GM19372 (cell line): ENCODE measurements around the gene SLC26A6.

Experiments
- ATAC-seq: cut with Tn5 transposase; IDR thresholded peaks from one replicate; pipeline ENCODE4 v1.9.1; 2021; ENCODE audit warnings: mild to moderate bottlenecking, low read depth, moderate library complexity; ENCODE audit not compliant: unreplicated experiment

Gene SLC26A6

GRCh38 chr3:48635222-48636021 lies at the start of gene SLC26A6:
SLC26A6 (minus strand) TSS chr3:48635461; CDS start chr3:48635393, 68 bp downstream.
- ATAC-seq, result peak; percentile 88

GRCh38 chr3:48684480-48685143 lies 49.4 kb upstream of the SLC26A6 start:
- no peak for ATAC-seq

GRCh38 chr3:48684054-48684349 lies 48.7 kb upstream of the SLC26A6 start:
- ATAC-seq, result no peak

GRCh38 chr3:48682786-48683185 lies 47.5 kb upstream of the SLC26A6 start:
- ATAC-seq, result no peak

- no peak for ATAC-seq
Observed at GRCh38 chr3:48681974-48682610, 46.8 kb upstream of the SLC26A6 start.

- no peak for ATAC-seq
Observed at GRCh38 chr3:48681541-48681880, 46.2 kb upstream of the SLC26A6 start.

GRCh38 chr3:48680811-48681540 lies 45.7 kb upstream of the SLC26A6 start:
- ATAC-seq, result no peak

- no peak for ATAC-seq
Observed at GRCh38 chr3:48679411-48680391, 44.4 kb upstream of the SLC26A6 start.

GRCh38 chr3:48678566-48679380 lies 43.5 kb upstream of the SLC26A6 start:
- no peak for ATAC-seq

GRCh38 chr3:48678056-48678455 lies 42.8 kb upstream of the SLC26A6 start:
- ATAC-seq, result no peak

- ATAC-seq, result no peak
Observed at GRCh38 chr3:48674505-48674904, 39.2 kb upstream of the SLC26A6 start.

GRCh38 chr3:48672522-48672921 lies 37.3 kb upstream of the SLC26A6 start:
- ATAC-seq, result no peak

- ATAC-seq, result no peak
Observed at GRCh38 chr3:48664929-48665328, 29.7 kb upstream of the SLC26A6 start.

GRCh38 chr3:48664313-48664644 lies 29.0 kb upstream of the SLC26A6 start:
- no peak for ATAC-seq

GRCh38 chr3:48663489-48664312 lies 28.4 kb upstream of the SLC26A6 start:
- peak; percentile 89 for ATAC-seq

GRCh38 chr3:48662753-48663488 lies 27.7 kb upstream of the SLC26A6 start, which contains the start of gene CELSR3:
CELSR3 (minus strand) TSS chr3:48662886; CDS start chr3:48662634, 252 bp downstream.
- ATAC-seq, result no peak

GRCh38 chr3:48662145-48662752 lies 27.0 kb upstream of the SLC26A6 start:
- no peak for ATAC-seq
